ENCODE results near the gene MRPL51. TPM values are rescaled to one million over a fixed set of nuclear protein-coding genes. Genes with fewer than 3 reads are reported as not detected.
A peak's percentile ranks its signal among the peaks of the same experiment; 100 is the strongest.

Gene MRPL51
- total and polyA plus RNA-seq, 9 of the 15 experiments (the other 6 are each of a cell fraction or from before 2014, with no cell fraction given): 127 to 727 (median 208) TPM

DNA sequence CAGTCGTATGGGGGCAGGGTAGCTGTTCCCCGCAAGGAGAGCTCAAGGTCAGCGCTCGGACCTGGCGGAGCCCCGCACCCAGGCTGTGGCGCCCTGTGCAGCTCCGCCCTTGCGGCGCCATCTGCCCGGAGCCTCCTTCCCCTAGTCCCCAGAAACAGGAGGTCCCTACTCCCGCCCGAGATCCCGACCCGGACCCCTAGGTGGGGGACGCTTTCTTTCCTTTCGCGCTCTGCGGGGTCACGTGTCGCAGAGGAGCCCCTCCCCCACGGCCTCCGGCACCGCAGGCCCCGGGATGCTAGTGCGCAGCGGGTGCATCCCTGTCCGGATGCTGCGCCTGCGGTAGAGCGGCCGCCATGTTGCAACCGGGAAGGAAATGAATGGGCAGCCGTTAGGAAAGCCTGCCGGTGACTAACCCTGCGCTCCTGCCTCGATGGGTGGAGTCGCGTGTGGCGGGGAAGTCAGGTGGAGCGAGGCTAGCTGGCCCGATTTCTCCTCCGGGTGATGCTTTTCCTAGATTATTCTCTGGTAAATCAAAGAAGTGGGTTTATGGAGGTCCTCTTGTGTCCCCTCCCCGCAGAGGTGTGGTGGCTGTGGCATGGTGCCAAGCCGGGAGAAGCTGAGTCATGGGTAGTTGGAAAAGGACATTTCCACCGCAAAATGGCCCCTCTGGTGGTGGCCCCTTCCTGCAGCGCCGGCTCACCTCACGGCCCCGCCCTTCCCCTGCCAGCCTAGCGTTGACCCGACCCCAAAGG is 42.1 kb upstream of the MRPL51 start (continued):
- TF ChIP-seq MTA3 (IDR thresholded peaks at IDR 0.05; ENCODE audit: borderline replicate concordance) (no peak), TAF9B (IDR thresholded peaks at IDR 0.05; ENCODE audit: partially characterized antibody) (no peak), ESRRA (IDR thresholded peaks at IDR 0.05; ENCODE audit: borderline replicate concordance, low read depth) (peak; percentile 89), PHB (CRISPR knock-in tag; IDR thresholded peaks at IDR 0.05) (no peak), C11orf30 (IDR thresholded peaks at IDR 0.05; ENCODE audit: low read depth) (peak; percentile 64; the same call in 1 of the 2 replicates), PPARD (CRISPR knock-in tag; IDR thresholded peaks at IDR 0.05) (no peak), CBFA2T2 (conservative IDR thresholded peaks at IDR 0.05) (no peak), JUND (IDR thresholded peaks at IDR 0.05; ENCODE audit: borderline replicate concordance, low read depth, low read length) (peak; percentile 3; the same call in 1 of the 2 replicates), JUND (tag; IDR thresholded peaks at IDR 0.05; ENCODE audit: borderline replicate concordance, low read depth, low read length) (no peak), RBFOX2 (IDR thresholded peaks at IDR 0.05; ENCODE audit: low read depth, low read length) (peak; percentile 96), SREBF1 (IDR thresholded peaks at IDR 0.05; ENCODE audit: borderline replicate concordance, low read depth, low read length) (no peak), DDX20 (tag; IDR thresholded peaks at IDR 0.05; ENCODE audit: low read depth) (no peak), BHLHE40 (IDR thresholded peaks at IDR 0.05; ENCODE audit: low read length) (peak; percentile 64)
- TF ChIP-seq, protein P1, sequence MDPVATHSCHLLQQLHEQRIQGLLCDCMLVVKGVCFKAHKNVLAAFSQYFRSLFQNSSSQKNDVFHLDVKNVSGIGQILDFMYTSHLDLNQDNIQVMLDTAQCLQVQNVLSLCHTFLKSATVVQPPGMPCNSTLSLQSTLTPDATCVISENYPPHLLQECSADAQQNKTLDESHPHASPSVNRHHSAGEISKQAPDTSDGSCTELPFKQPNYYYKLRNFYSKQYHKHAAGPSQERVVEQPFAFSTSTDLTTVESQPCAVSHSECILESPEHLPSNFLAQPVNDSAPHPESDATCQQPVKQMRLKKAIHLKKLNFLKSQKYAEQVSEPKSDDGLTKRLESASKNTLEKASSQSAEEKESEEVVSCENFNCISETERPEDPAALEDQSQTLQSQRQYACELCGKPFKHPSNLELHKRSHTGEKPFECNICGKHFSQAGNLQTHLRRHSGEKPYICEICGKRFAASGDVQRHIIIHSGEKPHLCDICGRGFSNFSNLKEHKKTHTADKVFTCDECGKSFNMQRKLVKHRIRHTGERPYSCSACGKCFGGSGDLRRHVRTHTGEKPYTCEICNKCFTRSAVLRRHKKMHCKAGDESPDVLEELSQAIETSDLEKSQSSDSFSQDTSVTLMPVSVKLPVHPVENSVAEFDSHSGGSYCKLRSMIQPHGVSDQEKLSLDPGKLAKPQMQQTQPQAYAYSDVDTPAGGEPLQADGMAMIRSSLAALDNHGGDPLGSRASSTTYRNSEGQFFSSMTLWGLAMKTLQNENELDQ (CRISPR knock-in tag; IDR thresholded peaks at IDR 0.05; ENCODE audit: borderline replicate concordance): no peak
- TF ChIP-seq, protein P2, sequence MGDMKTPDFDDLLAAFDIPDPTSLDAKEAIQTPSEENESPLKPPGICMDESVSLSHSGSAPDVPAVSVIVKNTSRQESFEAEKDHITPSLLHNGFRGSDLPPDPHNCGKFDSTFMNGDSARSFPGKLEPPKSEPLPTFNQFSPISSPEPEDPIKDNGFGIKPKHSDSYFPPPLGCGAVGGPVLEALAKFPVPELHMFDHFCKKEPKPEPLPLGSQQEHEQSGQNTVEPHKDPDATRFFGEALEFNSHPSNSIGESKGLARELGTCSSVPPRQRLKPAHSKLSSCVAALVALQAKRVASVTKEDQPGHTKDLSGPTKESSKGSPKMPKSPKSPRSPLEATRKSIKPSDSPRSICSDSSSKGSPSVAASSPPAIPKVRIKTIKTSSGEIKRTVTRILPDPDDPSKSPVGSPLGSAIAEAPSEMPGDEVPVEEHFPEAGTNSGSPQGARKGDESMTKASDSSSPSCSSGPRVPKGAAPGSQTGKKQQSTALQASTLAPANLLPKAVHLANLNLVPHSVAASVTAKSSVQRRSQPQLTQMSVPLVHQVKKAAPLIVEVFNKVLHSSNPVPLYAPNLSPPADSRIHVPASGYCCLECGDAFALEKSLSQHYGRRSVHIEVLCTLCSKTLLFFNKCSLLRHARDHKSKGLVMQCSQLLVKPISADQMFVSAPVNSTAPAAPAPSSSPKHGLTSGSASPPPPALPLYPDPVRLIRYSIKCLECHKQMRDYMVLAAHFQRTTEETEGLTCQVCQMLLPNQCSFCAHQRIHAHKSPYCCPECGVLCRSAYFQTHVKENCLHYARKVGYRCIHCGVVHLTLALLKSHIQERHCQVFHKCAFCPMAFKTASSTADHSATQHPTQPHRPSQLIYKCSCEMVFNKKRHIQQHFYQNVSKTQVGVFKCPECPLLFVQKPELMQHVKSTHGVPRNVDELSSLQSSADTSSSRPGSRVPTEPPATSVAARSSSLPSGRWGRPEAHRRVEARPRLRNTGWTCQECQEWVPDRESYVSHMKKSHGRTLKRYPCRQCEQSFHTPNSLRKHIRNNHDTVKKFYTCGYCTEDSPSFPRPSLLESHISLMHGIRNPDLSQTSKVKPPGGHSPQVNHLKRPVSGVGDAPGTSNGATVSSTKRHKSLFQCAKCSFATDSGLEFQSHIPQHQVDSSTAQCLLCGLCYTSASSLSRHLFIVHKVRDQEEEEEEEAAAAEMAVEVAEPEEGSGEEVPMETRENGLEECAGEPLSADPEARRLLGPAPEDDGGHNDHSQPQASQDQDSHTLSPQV (IDR thresholded peaks at IDR 0.05): 0 out of 2 replicates have a peak, but pooled peaks have one; percentile 20
- TF ChIP-seq, protein P3, sequence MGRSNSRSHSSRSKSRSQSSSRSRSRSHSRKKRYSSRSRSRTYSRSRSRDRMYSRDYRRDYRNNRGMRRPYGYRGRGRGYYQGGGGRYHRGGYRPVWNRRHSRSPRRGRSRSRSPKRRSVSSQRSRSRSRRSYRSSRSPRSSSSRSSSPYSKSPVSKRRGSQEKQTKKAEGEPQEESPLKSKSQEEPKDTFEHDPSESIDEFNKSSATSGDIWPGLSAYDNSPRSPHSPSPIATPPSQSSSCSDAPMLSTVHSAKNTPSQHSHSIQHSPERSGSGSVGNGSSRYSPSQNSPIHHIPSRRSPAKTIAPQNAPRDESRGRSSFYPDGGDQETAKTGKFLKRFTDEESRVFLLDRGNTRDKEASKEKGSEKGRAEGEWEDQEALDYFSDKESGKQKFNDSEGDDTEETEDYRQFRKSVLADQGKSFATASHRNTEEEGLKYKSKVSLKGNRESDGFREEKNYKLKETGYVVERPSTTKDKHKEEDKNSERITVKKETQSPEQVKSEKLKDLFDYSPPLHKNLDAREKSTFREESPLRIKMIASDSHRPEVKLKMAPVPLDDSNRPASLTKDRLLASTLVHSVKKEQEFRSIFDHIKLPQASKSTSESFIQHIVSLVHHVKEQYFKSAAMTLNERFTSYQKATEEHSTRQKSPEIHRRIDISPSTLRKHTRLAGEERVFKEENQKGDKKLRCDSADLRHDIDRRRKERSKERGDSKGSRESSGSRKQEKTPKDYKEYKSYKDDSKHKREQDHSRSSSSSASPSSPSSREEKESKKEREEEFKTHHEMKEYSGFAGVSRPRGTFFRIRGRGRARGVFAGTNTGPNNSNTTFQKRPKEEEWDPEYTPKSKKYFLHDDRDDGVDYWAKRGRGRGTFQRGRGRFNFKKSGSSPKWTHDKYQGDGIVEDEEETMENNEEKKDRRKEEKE (IDR thresholded peaks at IDR 0.05; ENCODE audit: borderline replicate concordance in 1 of 2, control insufficient read depth in 1 of 2, low read depth in 2 of 2, low read length in 1 of 2): 0 out of 4 replicates have a peak, but pooled peaks of 1 of the 2 experiments have one; percentile 16
- TF ChIP-seq, protein P4, sequence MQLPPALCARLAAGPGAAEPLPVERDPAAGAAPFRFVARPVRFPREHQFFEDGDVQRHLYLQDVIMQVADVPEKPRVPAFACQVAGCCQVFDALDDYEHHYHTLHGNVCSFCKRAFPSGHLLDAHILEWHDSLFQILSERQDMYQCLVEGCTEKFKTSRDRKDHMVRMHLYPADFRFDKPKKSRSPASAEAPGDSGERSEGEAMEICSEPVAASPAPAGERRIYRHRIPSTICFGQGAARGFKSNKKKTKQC (CRISPR knock-in tag; IDR thresholded peaks at IDR 0.05): no peak
